HG02973 (cell line): Measurements from ENCODE around the gene DYSF.

ENCODE experiments used
- ATAC-seq: cut with Tn5 transposase; IDR thresholded peaks from one replicate; pipeline ENCODE4 v1.9.1; 2021; ENCODE audit warnings: moderate library complexity; ENCODE audit not compliant: unreplicated experiment

Gene DYSF

GRCh38 chr2:71611247-71611646, 157.9 kb downstream of the DYSF start:
- no peak for ATAC-seq

DNA sequence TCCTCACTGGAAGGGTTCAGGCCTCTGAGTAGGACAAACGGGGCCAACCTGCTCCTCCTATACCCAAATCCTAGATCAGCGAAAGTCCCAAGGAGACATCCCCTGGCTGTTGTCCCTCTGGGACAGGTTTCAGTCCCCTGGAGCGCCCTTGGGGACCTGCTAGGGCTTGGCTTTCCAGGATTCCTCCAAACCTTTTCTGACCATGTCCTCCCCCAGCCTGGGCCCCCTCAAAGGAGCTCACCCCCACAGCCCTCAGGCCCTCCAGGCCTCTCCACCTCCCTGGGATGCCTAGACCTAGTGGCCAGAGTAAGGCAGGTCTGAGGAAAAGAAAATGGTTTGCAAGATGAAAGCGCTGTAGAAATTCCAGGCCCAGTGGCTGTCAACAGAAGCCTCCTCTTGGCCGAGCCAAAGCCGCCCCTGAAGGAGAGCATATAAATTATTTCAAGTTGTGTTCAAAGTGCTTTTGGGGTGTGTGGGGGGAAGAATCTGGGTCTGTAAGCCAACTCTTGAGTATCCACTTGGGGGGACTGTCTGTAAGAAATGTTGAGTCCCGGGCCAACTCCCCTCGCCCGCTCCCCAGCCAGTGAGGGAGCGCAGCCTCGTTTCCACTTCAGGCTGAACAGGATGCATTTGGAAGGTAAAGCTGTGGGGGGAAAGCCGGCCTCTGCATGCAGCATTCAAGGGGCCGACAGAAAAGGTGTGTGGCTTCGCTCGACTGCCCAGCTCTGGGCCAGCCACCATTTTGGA, 158.6 kb downstream of the DYSF start:
- no peak for ATAC-seq

- no peak for ATAC-seq
Measured at GRCh38 chr2:71612581-71613402, 159.4 kb downstream of the DYSF start.

GRCh38 chr2:71613403-71613952, 160.1 kb downstream of the DYSF start:
- ATAC-seq, result no peak

DNA sequence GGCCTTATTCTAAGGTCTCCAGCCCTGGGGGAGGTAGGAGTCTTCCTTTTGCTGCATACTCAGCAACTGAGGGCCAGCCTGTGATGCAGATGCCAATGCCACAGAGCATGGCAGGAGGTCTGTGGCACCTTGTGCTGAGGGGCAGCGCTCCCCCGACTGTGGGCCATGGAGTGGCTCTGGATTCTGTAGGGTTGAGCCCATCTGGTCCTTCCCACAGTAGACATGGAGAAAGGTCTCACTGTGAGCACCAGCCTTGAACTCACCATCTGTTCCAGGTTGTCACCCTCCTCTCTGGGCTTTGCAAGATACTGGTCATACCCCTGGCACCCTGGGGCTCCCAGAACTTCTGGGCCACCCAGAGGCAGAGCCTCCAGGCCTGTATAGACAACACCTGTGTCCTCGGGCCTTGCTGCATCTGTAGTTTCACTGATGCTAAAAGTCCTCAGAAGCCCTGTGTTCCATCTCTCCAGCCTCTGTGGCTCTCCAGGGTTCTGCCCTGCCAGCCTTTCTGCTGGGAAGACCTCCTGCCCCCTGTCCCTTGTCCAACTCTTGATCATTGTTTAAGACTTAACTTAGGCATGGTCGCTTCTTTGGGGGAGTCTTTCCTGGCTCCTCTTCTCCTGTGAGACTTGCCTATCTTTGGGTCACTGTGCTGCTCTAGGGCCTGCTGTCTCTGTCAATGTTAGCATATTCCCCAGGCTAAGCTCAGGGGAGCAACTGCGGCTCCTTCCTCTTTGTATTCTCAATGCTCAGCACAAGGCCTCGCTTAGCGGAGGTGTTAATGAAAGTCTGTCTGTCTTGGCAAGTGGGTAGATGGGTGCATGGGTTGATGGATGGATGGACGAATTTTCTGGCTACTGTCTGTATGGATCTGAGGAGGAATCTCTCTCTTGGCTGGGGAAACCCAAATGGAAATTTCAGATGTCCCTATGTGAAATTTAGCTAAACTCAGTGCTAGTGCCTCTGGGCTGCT, 160.9 kb downstream of the DYSF start:
- ATAC-seq, result no peak

DNA sequence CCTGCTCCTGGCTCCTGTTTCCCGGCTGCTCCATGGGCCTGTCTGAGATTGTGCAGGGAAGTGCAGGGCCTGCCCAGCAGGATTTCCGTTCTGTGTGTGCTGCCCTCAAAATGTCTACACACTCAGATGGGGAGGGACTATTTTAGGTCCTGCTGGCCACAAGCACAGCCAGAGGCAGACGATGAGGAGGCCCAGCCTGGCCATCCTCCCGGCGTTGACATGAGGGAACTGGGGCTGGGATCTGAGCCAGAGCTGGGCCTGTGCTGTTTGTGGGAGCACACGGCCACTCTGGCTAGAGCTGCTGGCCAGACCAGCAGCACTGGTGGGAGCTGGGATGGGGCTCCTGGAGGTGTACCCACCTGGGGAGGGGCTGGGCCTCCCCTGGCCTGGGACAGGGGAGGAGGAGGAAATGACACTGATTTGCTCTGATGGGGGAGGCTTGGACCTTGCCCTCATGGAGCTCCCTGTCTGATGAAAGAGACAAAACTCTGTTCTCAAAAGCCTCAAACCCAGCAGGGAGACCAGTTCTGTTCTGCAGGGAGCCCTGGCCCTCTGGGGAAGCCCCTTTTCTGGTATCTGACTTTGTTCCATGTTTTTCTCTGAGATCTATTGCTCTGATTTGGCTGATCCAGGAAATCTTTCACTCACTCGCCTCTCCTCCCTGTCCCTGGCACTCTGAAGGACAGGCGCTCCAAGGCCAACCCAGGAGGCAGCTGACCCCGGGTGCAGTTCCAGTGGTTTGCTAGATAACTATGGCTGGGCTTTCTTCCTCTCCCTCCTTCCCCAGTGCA, 161.8 kb downstream of the DYSF start:
- no peak for ATAC-seq

DNA sequence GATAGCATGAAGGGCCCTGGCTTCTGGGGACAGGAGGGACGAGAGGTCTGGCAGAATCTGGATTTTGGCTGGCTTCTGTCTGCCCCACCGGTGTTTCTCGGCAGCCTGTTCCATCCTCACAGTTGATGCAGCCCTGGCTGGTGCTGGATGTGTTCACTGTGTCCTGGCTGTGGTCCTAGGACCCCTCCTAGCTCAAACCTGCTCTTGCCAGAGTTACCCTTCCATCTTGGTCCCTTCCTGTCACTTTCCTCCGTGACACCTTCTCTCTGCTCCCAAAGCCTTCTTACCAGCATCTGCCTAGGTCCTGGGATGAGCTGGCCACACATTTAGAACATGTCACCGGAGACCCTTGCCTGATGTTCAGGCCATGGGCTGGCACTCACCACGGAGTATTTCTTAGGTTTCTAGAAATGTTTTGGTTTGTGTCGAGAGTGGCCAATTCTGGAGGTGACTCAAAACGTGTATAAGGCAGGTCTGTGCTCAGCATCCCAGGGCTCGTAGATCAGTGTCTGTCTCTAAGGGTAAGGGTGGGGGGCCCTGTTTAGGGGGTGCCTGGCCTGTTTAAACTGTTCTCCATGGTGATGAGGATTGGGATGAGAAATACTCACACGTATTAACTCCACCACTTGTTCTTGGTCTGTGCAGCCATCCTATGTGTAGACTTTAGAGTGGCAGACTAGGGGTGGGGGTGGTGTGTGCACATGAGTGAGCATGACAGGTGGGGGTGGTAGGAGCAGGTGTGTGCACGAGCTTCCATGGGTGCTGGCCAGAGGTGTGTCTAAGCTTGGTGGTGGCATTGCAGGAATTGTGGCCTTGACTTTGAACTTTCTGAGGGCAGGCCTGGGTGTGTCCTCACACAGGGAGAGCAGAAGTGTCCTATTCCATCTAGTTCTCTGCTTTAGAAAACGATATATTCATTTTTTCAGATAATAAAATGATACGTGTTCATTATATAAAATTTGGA, 162.7 kb downstream of the DYSF start:
- ATAC-seq, result no peak

DNA sequence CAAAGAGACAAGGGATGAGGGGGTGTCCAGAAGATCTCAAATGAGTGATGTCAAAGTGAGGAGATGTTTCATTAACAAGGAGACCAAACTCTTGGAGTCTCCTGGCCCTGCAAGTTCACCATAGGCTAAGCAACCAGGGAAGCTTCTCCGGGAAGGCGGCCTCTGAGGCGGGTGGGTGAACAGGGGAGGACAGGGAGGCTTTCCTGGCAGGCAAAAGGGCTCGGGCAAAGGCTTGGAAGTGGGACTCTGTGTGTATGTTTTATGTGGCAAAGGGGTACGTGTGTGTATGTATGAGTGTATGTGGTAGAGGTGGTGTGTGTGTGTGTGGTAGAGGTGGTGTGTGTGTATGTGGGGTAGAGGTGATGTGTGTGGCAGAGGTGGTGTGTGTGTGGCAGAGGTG, 163.9 kb downstream of the DYSF start:
- ATAC-seq, result no peak

DNA sequence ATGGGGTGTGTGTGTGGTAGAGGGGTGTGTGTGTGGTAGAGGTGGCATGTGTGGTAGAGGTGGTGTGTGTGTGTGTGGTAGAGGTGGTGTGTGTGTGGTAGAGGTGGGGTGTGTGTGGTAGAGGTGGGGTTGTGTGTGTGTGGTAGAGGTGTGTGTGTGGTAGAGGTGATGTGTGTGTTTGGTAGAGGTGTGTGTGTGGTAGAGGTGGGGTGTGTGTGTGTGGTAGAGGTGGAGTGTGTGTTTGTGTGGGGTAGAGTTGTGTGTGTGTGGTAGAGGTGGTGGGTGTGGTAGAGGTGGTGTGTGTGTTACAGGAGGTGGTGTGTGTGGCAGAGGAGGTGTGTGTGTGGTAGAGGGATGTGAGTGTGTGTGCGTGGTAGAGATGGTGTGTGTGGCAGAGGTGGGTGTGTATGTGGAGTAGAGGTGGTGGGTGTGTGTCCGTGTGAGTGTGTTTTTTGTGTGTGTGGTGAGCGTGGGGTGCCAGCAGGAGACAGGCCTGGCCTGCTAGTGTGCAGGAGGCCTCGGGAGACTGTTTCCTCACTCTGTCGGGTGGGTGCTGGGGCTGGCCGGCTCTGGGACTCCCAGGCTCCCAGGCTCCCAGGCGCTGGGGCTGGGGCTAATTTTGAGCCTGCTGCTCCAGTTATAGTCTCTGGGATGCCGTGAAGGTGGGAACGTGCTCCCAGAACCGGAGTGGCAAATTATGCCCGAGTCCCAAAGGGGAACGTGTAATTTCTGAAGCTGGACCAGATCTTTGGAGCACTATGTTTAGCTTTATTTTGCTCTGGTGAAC, 165.2 kb downstream of the DYSF start:
- no peak for ATAC-seq

DNA sequence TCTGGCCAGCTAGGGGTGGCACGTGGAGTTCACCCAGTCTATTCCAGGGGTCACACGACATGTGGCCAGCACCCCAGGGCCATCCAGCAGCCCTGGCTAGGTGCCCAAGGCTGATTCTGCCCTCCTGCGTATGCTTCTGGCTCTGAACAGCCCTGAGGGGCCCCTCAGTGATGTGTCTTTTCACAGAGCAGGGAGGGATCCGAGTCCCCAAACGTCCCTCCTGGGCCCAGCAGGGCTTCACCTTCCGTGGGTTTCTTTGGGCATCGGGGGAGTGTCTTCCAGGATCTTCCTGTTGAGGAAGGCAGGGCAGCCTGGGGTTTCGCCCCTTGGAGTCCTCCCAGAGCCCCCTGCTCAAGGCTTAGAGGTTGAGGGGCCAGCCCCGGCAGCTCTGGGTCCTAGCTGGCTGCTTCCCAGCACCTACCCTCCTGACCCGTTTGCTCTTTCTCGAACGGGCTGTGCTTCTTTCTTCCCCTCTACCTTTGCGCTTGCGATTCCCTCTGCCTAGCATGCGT, 165.9 kb downstream of the DYSF start:
- ATAC-seq, result no peak

DNA sequence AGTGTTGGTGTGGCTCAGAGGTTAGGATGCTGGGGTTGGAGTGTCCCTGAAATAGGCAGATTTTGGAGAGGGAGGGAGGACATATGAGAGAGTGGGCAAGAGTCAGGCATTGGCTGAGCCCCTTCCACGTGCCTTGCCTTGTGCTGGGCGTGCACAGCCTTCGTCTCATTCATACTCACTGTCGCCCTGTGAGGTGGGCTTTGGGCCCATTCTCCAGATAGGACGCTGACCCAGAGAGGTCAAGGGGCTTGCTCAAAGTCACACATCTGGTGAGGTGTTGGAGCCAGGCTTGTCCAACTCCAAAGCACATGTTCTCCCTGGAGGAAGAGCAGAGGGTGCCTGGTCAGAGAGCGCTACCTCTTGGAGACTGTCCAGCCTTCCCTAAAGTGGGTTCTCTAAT, 166.8 kb downstream of the DYSF start:
- ATAC-seq, result no peak

GRCh38 chr2:71620851-71621251, 167.5 kb downstream of the DYSF start:
- no peak for ATAC-seq

GRCh38 chr2:71629273-71629672, 175.9 kb downstream of the DYSF start:
- ATAC-seq, result no peak

DNA sequence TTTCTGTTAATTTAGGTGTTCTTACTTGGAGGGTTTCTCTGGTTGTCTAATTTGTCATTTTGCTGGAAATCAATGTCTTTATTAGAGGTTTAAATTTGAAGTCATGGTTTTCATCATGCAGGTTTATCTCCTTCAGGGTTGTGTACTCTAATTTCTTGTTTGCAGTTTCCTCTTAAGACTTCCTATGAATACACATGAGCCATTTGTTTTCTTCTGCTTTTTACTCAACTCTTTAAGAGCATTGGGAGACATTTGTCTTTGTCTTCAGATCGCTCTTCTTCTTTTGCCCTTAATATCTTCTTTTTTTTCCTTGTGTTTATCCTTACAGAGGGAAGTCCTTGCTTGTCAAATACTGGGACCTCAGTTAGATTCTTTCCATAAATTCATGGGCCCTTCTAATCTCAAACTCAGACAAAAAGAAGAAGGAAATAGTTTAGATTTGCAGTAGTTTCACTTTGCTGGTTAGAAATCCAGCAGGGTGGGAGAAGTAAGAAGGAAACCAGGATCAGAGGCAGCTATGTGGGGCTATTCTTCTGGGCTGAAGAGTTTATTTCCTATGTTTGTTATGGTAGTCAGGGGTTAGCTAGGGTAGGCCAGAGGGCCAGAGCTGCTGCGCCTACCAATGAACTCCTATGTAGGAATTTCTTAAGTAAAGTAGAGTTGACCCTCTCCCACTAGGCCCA, 176.6 kb downstream of the DYSF start:
- ATAC-seq, result no peak

DNA sequence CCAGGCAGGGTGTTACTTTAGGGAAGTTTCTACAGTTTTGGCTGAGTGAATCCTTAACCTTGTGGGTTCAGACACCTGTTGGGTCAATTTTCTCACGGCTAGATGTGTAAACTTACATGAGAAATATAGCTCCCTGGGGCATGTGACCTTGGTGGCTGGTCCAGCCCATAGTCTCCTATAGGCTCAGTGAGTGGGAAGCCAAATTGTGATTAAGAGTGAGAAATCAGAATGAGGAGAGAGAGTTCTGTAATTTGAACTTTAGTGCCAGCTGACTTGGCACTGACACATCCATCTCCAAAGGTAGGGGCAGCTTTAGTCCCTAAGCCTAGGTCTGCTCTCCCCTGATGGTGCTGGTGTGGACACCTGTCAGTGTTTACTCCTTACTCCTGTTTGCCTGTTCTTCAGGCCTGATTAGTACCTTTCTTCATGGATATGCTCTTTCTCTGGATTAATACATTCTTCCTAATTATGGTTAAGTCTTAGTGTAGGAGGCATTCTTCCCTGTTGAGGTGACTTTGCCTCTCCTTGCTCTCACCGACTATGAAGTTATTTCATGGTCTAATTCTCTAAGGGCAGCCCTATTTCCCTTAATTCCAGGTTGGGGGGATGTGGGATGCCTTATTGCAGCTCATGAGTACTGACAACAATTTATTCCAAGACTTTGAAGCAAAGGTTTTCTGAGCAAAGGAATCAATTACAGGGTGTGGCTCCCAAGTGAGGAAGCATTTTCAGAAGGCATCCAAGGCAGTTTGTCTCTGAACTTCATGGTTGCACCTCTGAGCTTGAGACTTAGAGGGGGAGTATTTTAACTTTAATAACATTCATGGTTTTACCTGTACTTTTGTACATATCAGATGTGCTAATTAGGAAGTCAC, 177.3 kb downstream of the DYSF start:
- ATAC-seq, result no peak

GRCh38 chr2:71631411-71631931, 178.1 kb downstream of the DYSF start:
- no peak for ATAC-seq
